Fibroblast of skin of scalp (primary cell): Measurements from ENCODE around the gene CCDC78.

ENCODE experiments used
- DNase-seq: peaks from one replicate; pipeline ENCODE4 v3.0.0-alpha.2; 2013

The CCDC78 gene

GRCh38 chr16:736936-737481 lies 10.8 kb upstream of the CCDC78 start:
- DNase-seq = no peak

GRCh38 chr16:735982-736453 lies 9.8 kb upstream of the CCDC78 start:
- DNase-seq = no peak

- no peak for DNase-seq
These were observed 9.0 kb upstream of the CCDC78 start for GRCh38 chr16:734981-735881.

- DNase-seq = no peak
These were observed 8.2 kb upstream of the CCDC78 start for GRCh38 chr16:734208-734980.

GRCh38 chr16:733382-734207 lies 7.4 kb upstream of the CCDC78 start:
- DNase-seq = no peak

- no peak for DNase-seq
These were observed 6.7 kb upstream of the CCDC78 start for GRCh38 chr16:732936-733335.

GRCh38 chr16:732332-732731 lies 6.1 kb upstream of the CCDC78 start:
- DNase-seq = no peak

GRCh38 chr16:730666-731509 lies 4.6 kb upstream of the CCDC78 start:
- no peak for DNase-seq

- no peak for DNase-seq
These were observed 3.8 kb upstream of the CCDC78 start for GRCh38 chr16:729768-730665.

- no peak for DNase-seq
These were observed 2.9 kb upstream of the CCDC78 start for GRCh38 chr16:728890-729744.

GRCh38 chr16:728131-728889 lies 2.1 kb upstream of the CCDC78 start:
- peak; percentile 70 for DNase-seq

- no peak for DNase-seq
These were observed 1.2 kb upstream of the CCDC78 start for GRCh38 chr16:727291-727977.

GRCh38 chr16:726188-726437 lies 130 bp downstream of the CCDC78 start:
- no peak for DNase-seq

GRCh38 chr16:725463-726187 lies 618 bp downstream of the CCDC78 start:
- no peak for DNase-seq

- DNase-seq = no peak
These were observed 1.2 kb downstream of the CCDC78 start for GRCh38 chr16:725041-725376.

- DNase-seq = no peak
These were observed 1.8 kb downstream of the CCDC78 start for GRCh38 chr16:724188-725040.

- no peak for DNase-seq
These were observed 2.5 kb downstream of the CCDC78 start for GRCh38 chr16:723695-724094.
